IMR-90 (cell line): ENCODE data around the gene DCAF6. TPM values are rescaled to one million over a fixed set of nuclear protein-coding genes. Genes with fewer than 3 reads are reported as not detected.

Experiments
- ATAC-seq: fragments of 200-7000 bp; cut with Tn5 transposase; 2 replicates; pipeline ENCODE4 v1.9.1; 2020; ENCODE audit warnings: low read depth, mild to moderate bottlenecking, moderate library complexity
- BruUV-seq: library from RNA; stranded (reverse); fragments of 400-500 nt; replicated peaks from 2 replicates; lab custom pipeline; 2021; lab: Mats Ljungman, UMichigan
- CTCF ChIA-PET: fragments of 300-600 bp; formaldehyde crosslinking; extraction: SDS; loops from one replicate; lab custom pipeline; 2021; ENCODE audit warnings: antibody characterized with exemption; lab: Yijun Ruan, JAX
- POLR2A ChIA-PET: fragments of 300-600 bp; sonication (Branson Sonifier 250); formaldehyde crosslinking; loops from one replicate; lab custom pipeline; 2022; ENCODE audit warnings: antibody characterized with exemption; ENCODE audit not compliant: unreplicated experiment; lab: Charles Lee
- DNase-seq: peaks from one replicate; pipeline ENCODE4 v3.0.0; 2013
- H2AFZ ChIP-seq: replicated peaks from 2 replicates; pipeline ENCODE3; 2013; ENCODE audit warnings: low read length, mild to moderate bottlenecking; ENCODE audit not compliant: poor library complexity
- H2AK5ac ChIP-seq: 2 replicates; pipeline ENCODE4 v1.6.1; 2013; ENCODE audit warnings: low read depth, low read length, inconsistent platforms
- H2AK9ac ChIP-seq: replicated peaks from 2 replicates; pipeline ENCODE3; 2013; ENCODE audit warnings: mild to moderate bottlenecking, low read depth, low read length, moderate library complexity; ENCODE audit not compliant: poor library complexity
- H2BK120ac ChIP-seq: 2 replicates; pipeline ENCODE4 v1.6.1; 2013; ENCODE audit warnings: low read depth, low read length, inconsistent platforms
- H2BK15ac ChIP-seq: 3 replicates; pipeline ENCODE4 v1.6.1; 2013; ENCODE audit warnings: low read depth, low read length, inconsistent platforms
- H2BK20ac ChIP-seq: 2 replicates; pipeline ENCODE4 v1.6.1; 2013; ENCODE audit warnings: low read depth, mild to moderate bottlenecking, inconsistent platforms, low read length, moderate library complexity
- H2BK5ac ChIP-seq: 2 replicates; pipeline ENCODE4 v1.6.1; 2013; ENCODE audit warnings: mild to moderate bottlenecking, low read depth, low read length, inconsistent platforms; ENCODE audit not compliant: poor library complexity, severe bottlenecking
- H3K14ac ChIP-seq: replicated peaks from 2 replicates; pipeline ENCODE4 v1.6.1; 2013; ENCODE audit warnings: low read depth, low read length, inconsistent platforms
- H3K18ac ChIP-seq: 2 replicates; pipeline ENCODE4 v1.6.1; 2013; ENCODE audit warnings: low read depth, low read length, control low read depth
- H3K23ac ChIP-seq: 2 replicates; pipeline ENCODE4 v1.6.1; 2013; ENCODE audit warnings: low read depth, low read length, inconsistent platforms
- H3K27ac ChIP-seq: 2 replicates; pipeline ENCODE4 v1.5.1; 2013; ENCODE audit warnings: mild to moderate bottlenecking, control low read depth, low read length; ENCODE audit not compliant: insufficient read depth
- H3K27me3 ChIP-seq: 2 replicates; pipeline ENCODE4 v1.6.1; 2013; ENCODE audit warnings: low read length; ENCODE audit not compliant: control insufficient read depth, insufficient read depth
- H3K36me3 ChIP-seq: 2 replicates; pipeline ENCODE4 v1.6.1; 2013; ENCODE audit warnings: low read length, mixed read lengths; ENCODE audit not compliant: control insufficient read depth, insufficient read depth
- H3K4ac ChIP-seq: 2 replicates; pipeline ENCODE4 v1.6.1; 2013; ENCODE audit warnings: low read depth, low read length, inconsistent platforms
- H3K4me1 ChIP-seq: 2 replicates; pipeline ENCODE4 v1.6.1; 2013; ENCODE audit warnings: low read length, mixed read lengths; ENCODE audit not compliant: control insufficient read depth, insufficient read depth
- H3K4me2 ChIP-seq: 2 replicates; pipeline ENCODE4 v1.6.1; 2013; ENCODE audit warnings: low read depth, mild to moderate bottlenecking, control low read depth, low read length, moderate library complexity
- H3K4me3 ChIP-seq: 2 replicates; pipeline ENCODE4 v1.5.1; 2013; ENCODE audit warnings: low read depth, mild to moderate bottlenecking, control low read depth, low read length, moderate library complexity; ENCODE audit not compliant: insufficient read depth
- H3K56ac ChIP-seq: 2 replicates; pipeline ENCODE4 v1.6.1; 2013; ENCODE audit warnings: low read length, inconsistent platforms; ENCODE audit not compliant: insufficient read depth; ENCODE audit errors: extremely low read depth
- H3K79me1 ChIP-seq, 2 experiments: 2 replicates each; pipeline ENCODE4 v1.6.1; 2013; ENCODE audit warnings: low read length in 2 of 2, inconsistent platforms in 1 of 2, low read depth in 1 of 2
- H3K9ac ChIP-seq: 2 replicates; pipeline ENCODE4 v1.6.1; 2013; ENCODE audit warnings: low read depth, low read length, control low read depth
- H3K9me1 ChIP-seq: 2 replicates; pipeline ENCODE4 v1.6.1; 2013; ENCODE audit warnings: low read length, inconsistent platforms; ENCODE audit not compliant: insufficient read depth
- H3K9me3 ChIP-seq: 2 replicates; pipeline ENCODE4 v1.6.1; 2013; ENCODE audit warnings: low read length; ENCODE audit not compliant: control insufficient read depth, insufficient read depth
- H4K20me1 ChIP-seq: 2 replicates; pipeline ENCODE4 v1.6.1; 2013; ENCODE audit warnings: low read length, inconsistent platforms; ENCODE audit not compliant: insufficient read depth
- H4K5ac ChIP-seq: 2 replicates; pipeline ENCODE4 v1.6.1; 2013; ENCODE audit warnings: mild to moderate bottlenecking, low read depth, low read length, control low read depth
- H4K8ac ChIP-seq, 2 experiments: 2 replicates each; pipeline ENCODE4 v1.6.1; 2013; ENCODE audit warnings: low read depth in 2 of 2, low read length in 2 of 2, control low read depth in 1 of 2, inconsistent platforms in 1 of 2
- H4K91ac ChIP-seq: 2 replicates; pipeline ENCODE4 v1.6.1; 2013; ENCODE audit warnings: low read depth, low read length, inconsistent platforms; ENCODE audit not compliant: insufficient read depth
- BHLHE40 ChIP-seq: fragments of 150-350 bp; IDR thresholded peaks from 2 replicates; pipeline ENCODE4 v1.6.1; 2016; ENCODE audit warnings: mild to moderate bottlenecking, low read depth, low read length
- CEBPB ChIP-seq: IDR thresholded peaks from 2 replicates; pipeline ENCODE4 v1.6.1; 2012; ENCODE audit warnings: low read depth, low read length, improper control_type of control experiment
- CHD1 ChIP-seq: IDR thresholded peaks from 2 replicates; pipeline ENCODE4 v1.6.1; 2012; ENCODE audit warnings: low read depth, low read length, improper control_type of control experiment
- CTCF ChIP-seq: conservative IDR thresholded peaks from 2 replicates; pipeline ENCODE4 v1.5.1; 2012; ENCODE audit warnings: mild to moderate bottlenecking, low read depth, low read length, improper control_type of control experiment
- ELK1 ChIP-seq: fragments of 150-350 bp; IDR thresholded peaks from 2 replicates; pipeline ENCODE4 v1.6.1; 2016; ENCODE audit warnings: low read depth, mild to moderate bottlenecking, low read length, moderate library complexity, borderline replicate concordance
- FOS ChIP-seq: fragments of 150-350 bp; IDR thresholded peaks from 2 replicates; pipeline ENCODE4 v1.6.1; 2016; ENCODE audit warnings: low read depth, low read length
- MAFK ChIP-seq: IDR thresholded peaks from 2 replicates; pipeline ENCODE4 v1.6.1; 2012; ENCODE audit warnings: low read depth, low read length, improper control_type of control experiment
- MAZ ChIP-seq: IDR thresholded peaks from 2 replicates; pipeline ENCODE4 v1.6.1; 2012; ENCODE audit warnings: low read depth, mild to moderate bottlenecking, low read length, improper control_type of control experiment, moderate library complexity, borderline replicate concordance
- MXI1 ChIP-seq: IDR thresholded peaks from 2 replicates; pipeline ENCODE4 v1.6.1; 2012; ENCODE audit warnings: low read depth, mild to moderate bottlenecking, low read length, moderate library complexity, borderline replicate concordance
- NFE2L2 ChIP-seq: fragments of 150-350 bp; IDR thresholded peaks from 2 replicates; pipeline ENCODE4 v1.6.1; 2016; ENCODE audit warnings: low read depth, mild to moderate bottlenecking, low read length
- POLR2A ChIP-seq: IDR thresholded peaks from 2 replicates; pipeline ENCODE4 v1.6.1; 2012; ENCODE audit warnings: mild to moderate bottlenecking, low read depth, low read length
- RAD21 ChIP-seq: IDR thresholded peaks from 2 replicates; pipeline ENCODE4 v1.6.1; 2012; ENCODE audit warnings: low read length, improper control_type of control experiment
- RCOR1 ChIP-seq: IDR thresholded peaks from 2 replicates; pipeline ENCODE4 v1.6.1; 2012; ENCODE audit warnings: mild to moderate bottlenecking, low read length, improper control_type of control experiment; ENCODE audit not compliant: insufficient replicate concordance
- RFX5 ChIP-seq: IDR thresholded peaks from 2 replicates; pipeline ENCODE4 v1.8.0; 2012; ENCODE audit warnings: low read depth, mild to moderate bottlenecking, low read length, moderate library complexity
- SMC3 ChIP-seq: fragments of 150-350 bp; IDR thresholded peaks from 2 replicates; pipeline ENCODE4 v1.6.1; 2016; ENCODE audit warnings: low read depth, mild to moderate bottlenecking, antibody characterized with exemption, low read length, moderate library complexity
- USF2 ChIP-seq: fragments of 150-350 bp; IDR thresholded peaks from 2 replicates; pipeline ENCODE4 v1.6.1; 2017; ENCODE audit warnings: mild to moderate bottlenecking, antibody characterized with exemption, low read length, low read depth
- WGBS, 2 experiments: methylation state at CpG; one replicate each; pipeline versions ENCODE4 v1.1.5 to v1.1.7; 2013; ENCODE audit warnings: missing lambda C conversion rate in 2 of 2; ENCODE audit not compliant: insufficient read length in 1 of 2; ENCODE audit errors: extremely low coverage in 2 of 2; 5-methylcytosine and 5-hydroxymethylcytosine counted together
- dilution Hi-C: fragments of 300-500 bp; cut with HindIII; formaldehyde crosslinking; loops from one replicate; pipeline ENCODE4 v1.14.3; 2018; ENCODE audit warnings: low sequenced_read_pairs; ENCODE audit not compliant: unreplicated experiment
- in situ Hi-C: fragments of 300-500 bp; cut with MboI; formaldehyde crosslinking; loops from 3 replicates; pipeline ENCODE4 v1.14.3; 2019; ENCODE audit warnings: low sequenced_read_pairs, inconsistent platforms, mixed read lengths
- intact Hi-C: fragments of 100-400 bp; cut with micrococcal nuclease; formaldehyde crosslinking; loops from 2 replicates; pipeline ENCODE4 v1.10.0; 2022
- polyA plus RNA-seq, 3 experiments: library from polyadenylated mRNA; depleted of rRNA; stranded (reverse); fragments of >200 nt; gene quantifications; 2 replicates each; pipeline ENCODE4 v1.2.3, GENCODE V29; 2012; ENCODE audit warnings: low replicate concordance in 1 of 3
- total RNA-seq: library from RNA; depleted of rRNA; stranded (reverse); fragments of >200 nt; gene quantifications from 2 replicates; pipeline ENCODE4 v1.2.3, GENCODE V29; 2012

The DCAF6 gene
- total and polyA plus RNA-seq, 2 of the 4 experiments (the other 2 are of a cell fraction), result 60.4 to 88.7 TPM

- Histone ChIP-seq H3K14ac (no peak overlapping the region), H2AK9ac (no peak overlapping the region), H3K4ac (no peak overlapping the region), H3K79me1 (peaks cover 4 to 14% of the 10 kb centered on the region in 2 experiments; a peak in 3 of 4 replicates), H3K36me3 (peaks cover 10% of the 10 kb centered on the region), H3K9me1 (no peaks in the 10 kb centered on the region; the same call in none of the 2 replicates), H3K27ac (no peak overlapping the region), H2AK5ac (no peak overlapping the region), H4K8ac (no peak overlapping the region), H3K4me1 (no peaks in the 10 kb centered on the region), H2BK20ac (no peak overlapping the region), H3K23ac (no peak overlapping the region), H2BK15ac (no peak overlapping the region), H3K9me3 (no peaks in the 10 kb centered on the region), H3K18ac (no peak overlapping the region), H2BK5ac (no peak overlapping the region), H2AFZ (no peak overlapping the region), H3K4me2 (no peak overlapping the region), H4K91ac (no peak overlapping the region), H3K56ac (no peak overlapping the region), H2BK120ac (no peak overlapping the region), H4K20me1 (no peaks in the 10 kb centered on the region), H3K9ac (no peak overlapping the region), H4K5ac (no peak overlapping the region), H3K4me3 (no peak overlapping the region), H3K27me3 (no peaks in the 10 kb centered on the region)
- no peak for ATAC-seq
- CTCF ChIA-PET, result no interaction called here
- BruUV-seq, result no TSS peak
- in situ Hi-C loops (no loop called here), intact Hi-C loops (loop anchor here (5.0 kb wide), 1 partner anchor 36 kb away; no protein-coding TSS in a partner anchor), dilution Hi-C loops (no loop called here)
- no peak for DNase-seq
- POLR2A ChIA-PET, result interaction anchor here (0.7 kb wide), 1 partner anchor 22 kb away, joined by 3 read pairs; no protein-coding TSS in a partner anchor
- WGBS, 2 experiments, result no CpG with 5 or more reads among the region's 2 CpGs
- TF ChIP-seq RAD21, result no peak
- TF ChIP-seq SMC3, result no peak
- TF ChIP-seq CTCF, result no peak
- TF ChIP-seq ELK1, result no peak
- TF ChIP-seq MAZ, result no peak
- no peak for TF ChIP-seq MXI1
- no peak for TF ChIP-seq BHLHE40
- no peak for TF ChIP-seq RCOR1
- TF ChIP-seq USF2, result no peak
- no peak for TF ChIP-seq RFX5
- TF ChIP-seq CHD1, result no peak
- TF ChIP-seq CEBPB, result no peak
- no peak for TF ChIP-seq NFE2L2
- no peak for TF ChIP-seq POLR2A
- TF ChIP-seq MAFK, result no peak
- no peak for TF ChIP-seq FOS
Observed at GRCh38 chr1:167993720-167994119, 57.2 kb downstream of the DCAF6 start.
